Measurements from ENCODE around the gene DNAJB9. TPM values are rescaled to one million over a fixed set of nuclear protein-coding genes. Genes with fewer than 3 reads are reported as not detected.
A peak's percentile ranks its signal among the peaks of the same experiment; 100 is the strongest.

DNAJB9 gene
- total and polyA plus RNA-seq, 4 donors, result 27.6 to 164 (median 49.4) TPM

- DNase-seq (ENCODE audit: low spot score), result no peak
- no peak overlapping the region for H3K4me3 ChIP-seq (ENCODE audit: low read depth in 1 of 3, low read length in 3 of 3)
- peaks cover 0 to 3% (median 1%) of the 10 kb centered on the region in 4 donors for H3K4me1 ChIP-seq (ENCODE audit: control insufficient read depth in 4 of 4, insufficient read depth in 4 of 4, low read length in 3 of 4)
- 33% methylated on average over 3 of the region's 3 CpGs for WGBS
- TF ChIP-seq GABPA (IDR thresholded peaks at IDR 0.05 in 1 of 2, conservative IDR thresholded peaks at IDR 0.05 in 1 of 2), result no peak
- TF ChIP-seq YY1 (IDR thresholded peaks at IDR 0.05), result no peak
- TF ChIP-seq ZBTB33 (IDR thresholded peaks at IDR 0.05), result no peak
- TF ChIP-seq, protein P1, sequence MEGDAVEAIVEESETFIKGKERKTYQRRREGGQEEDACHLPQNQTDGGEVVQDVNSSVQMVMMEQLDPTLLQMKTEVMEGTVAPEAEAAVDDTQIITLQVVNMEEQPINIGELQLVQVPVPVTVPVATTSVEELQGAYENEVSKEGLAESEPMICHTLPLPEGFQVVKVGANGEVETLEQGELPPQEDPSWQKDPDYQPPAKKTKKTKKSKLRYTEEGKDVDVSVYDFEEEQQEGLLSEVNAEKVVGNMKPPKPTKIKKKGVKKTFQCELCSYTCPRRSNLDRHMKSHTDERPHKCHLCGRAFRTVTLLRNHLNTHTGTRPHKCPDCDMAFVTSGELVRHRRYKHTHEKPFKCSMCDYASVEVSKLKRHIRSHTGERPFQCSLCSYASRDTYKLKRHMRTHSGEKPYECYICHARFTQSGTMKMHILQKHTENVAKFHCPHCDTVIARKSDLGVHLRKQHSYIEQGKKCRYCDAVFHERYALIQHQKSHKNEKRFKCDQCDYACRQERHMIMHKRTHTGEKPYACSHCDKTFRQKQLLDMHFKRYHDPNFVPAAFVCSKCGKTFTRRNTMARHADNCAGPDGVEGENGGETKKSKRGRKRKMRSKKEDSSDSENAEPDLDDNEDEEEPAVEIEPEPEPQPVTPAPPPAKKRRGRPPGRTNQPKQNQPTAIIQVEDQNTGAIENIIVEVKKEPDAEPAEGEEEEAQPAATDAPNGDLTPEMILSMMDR (IDR thresholded peaks at IDR 0.05; ENCODE audit: low read depth, low read length, missing input control), result peak; percentile 26
- TF ChIP-seq RAD21 (IDR thresholded peaks at IDR 0.05), result peak; percentile 69 to 78
- TF ChIP-seq, protein P2, sequence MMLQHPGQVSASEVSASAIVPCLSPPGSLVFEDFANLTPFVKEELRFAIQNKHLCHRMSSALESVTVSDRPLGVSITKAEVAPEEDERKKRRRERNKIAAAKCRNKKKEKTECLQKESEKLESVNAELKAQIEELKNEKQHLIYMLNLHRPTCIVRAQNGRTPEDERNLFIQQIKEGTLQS (IDR thresholded peaks at IDR 0.05), result no peak
- no peak for TF ChIP-seq FOXA2 (IDR thresholded peaks at IDR 0.05)
- no peak for TF ChIP-seq RXRA (IDR thresholded peaks at IDR 0.05)
- TF ChIP-seq TAF1 (conservative IDR thresholded peaks at IDR 0.05), result no peak
- TF ChIP-seq JUND (IDR thresholded peaks at IDR 0.05), result no peak
- no peaks in the 10 kb centered on the region for H3K9me3 ChIP-seq (ENCODE audit: control insufficient read depth in 4 of 4, low read length in 3 of 4)
- no peak overlapping the region for H3K9ac ChIP-seq (ENCODE audit: low read depth in 1 of 2, low read length in 2 of 2)
- H3K27ac ChIP-seq (ENCODE audit: low read depth in 1 of 2, low read length in 2 of 2), result no peak overlapping the region
- H3K36me3 ChIP-seq (ENCODE audit: control insufficient read depth in 4 of 4, insufficient read depth in 3 of 4, low read depth in 1 of 4, low read length in 3 of 4), result no peaks in the 10 kb centered on the region
- no peaks in the 10 kb centered on the region for H3K27me3 ChIP-seq (ENCODE audit: control insufficient read depth in 4 of 4, insufficient read depth in 4 of 4, low read length in 3 of 4)
These were observed 23.1 kb downstream of the DNAJB9 start for GRCh38 chr7:108592646-108593201.

DNA sequence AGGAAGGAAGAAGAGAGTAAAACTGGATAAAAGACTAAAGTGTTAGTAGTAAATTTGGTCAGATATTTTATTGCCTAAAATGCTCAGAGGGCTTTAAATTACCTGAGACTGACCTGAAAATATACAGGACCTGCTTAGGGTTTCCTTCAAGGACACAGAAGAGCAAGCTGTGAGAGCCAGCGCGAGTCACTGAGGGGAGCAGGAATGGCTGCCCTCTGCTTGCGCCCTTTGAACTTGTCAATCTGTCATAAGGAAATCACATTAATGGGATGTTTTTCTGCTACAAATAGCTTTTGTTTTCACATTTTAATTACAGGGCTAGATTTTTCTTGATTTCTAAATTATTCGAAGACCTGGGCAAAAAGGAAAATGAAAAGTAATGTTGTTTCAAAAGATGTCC, 26.9 kb downstream of the DNAJB9 start:
- Histone ChIP-seq H3K27me3 (ENCODE audit: control insufficient read depth in 4 of 4, insufficient read depth in 4 of 4, low read length in 3 of 4) (no peaks in the 10 kb centered on the region), H3K4me1 (ENCODE audit: control insufficient read depth in 4 of 4, insufficient read depth in 4 of 4, low read length in 3 of 4) (peaks cover 0 to 3% (median 1%) of the 10 kb centered on the region in 4 donors), H3K4me3 (ENCODE audit: low read depth in 1 of 3, low read length in 3 of 3) (no peak overlapping the region), H3K9me3 (ENCODE audit: control insufficient read depth in 4 of 4, low read length in 3 of 4) (no peaks in the 10 kb centered on the region), H3K27ac (ENCODE audit: low read depth in 1 of 2, low read length in 2 of 2) (no peak overlapping the region), H3K9ac (ENCODE audit: low read depth in 1 of 2, low read length in 2 of 2) (no peak overlapping the region), H3K36me3 (ENCODE audit: control insufficient read depth in 4 of 4, insufficient read depth in 3 of 4, low read depth in 1 of 4, low read length in 3 of 4) (no peaks in the 10 kb centered on the region)
- TF ChIP-seq FOXA1 (IDR thresholded peaks at IDR 0.05) (no peak), REST (IDR thresholded peaks at IDR 0.05) (no peak), FOXA2 (IDR thresholded peaks at IDR 0.05) (no peak)
- TF ChIP-seq, protein P1 (IDR thresholded peaks at IDR 0.05; ENCODE audit: low read depth, low read length, missing input control), result no peak
- no peak for DNase-seq (ENCODE audit: low spot score)
- 97% methylated on average over 4 of the region's 4 CpGs for WGBS
